ENCODE measurements around the gene ABT1. TPM values are rescaled to one million over a fixed set of nuclear protein-coding genes. Genes with fewer than 3 reads are reported as not detected.
"Not testable (repeated sequence)": the region's sequence is repeated elsewhere in the genome, so short reads cannot be mapped to it uniquely, and the experiment has no call there.

The ABT1 gene
- total RNA-seq: 10 to 100 TPM; 22.6 to 22.7 TPM

DNA sequence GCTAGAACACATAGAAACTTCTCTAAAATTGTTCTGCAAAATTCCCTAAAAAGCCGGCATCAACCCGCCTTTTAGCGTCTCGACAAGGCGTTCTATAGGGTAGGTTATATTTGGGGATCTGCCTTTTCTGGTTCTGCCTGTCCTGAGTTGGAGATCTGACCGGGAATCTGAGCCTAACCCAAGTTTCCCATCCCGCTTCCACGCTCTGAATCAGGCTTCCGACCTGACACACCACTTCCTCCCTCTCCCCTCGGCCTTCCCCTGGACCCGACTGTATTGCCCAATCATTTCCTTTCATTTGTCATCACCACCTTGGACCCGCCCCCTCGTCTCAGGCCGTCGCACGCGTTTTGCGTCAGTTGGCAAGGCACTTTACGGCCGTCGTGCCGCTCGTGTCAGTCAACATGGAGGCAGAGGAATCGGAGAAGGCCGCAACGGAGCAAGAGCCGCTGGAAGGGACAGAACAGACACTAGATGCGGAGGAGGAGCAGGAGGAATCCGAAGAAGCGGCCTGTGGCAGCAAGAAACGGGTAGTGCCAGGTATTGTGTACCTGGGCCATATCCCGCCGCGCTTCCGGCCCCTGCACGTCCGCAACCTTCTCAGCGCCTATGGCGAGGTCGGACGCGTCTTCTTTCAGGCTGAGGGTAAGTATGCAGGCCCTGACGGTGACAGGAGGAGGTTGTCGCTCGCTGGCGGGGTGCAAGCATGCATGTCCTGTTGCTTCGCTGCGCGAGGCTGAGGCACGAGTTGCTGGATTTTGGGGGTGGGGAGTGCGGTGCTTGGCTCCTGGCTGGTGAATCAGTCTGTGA is at the start of gene ABT1:
Gene ABT1 (plus strand): TSS at position 375 of the 810 bp plus-strand sequence. CDS start 30 bp downstream, at position 405.
- peaks cover 26% of the 10 kb centered on the region for H3K27me3 Mint-ChIP-seq

DNA sequence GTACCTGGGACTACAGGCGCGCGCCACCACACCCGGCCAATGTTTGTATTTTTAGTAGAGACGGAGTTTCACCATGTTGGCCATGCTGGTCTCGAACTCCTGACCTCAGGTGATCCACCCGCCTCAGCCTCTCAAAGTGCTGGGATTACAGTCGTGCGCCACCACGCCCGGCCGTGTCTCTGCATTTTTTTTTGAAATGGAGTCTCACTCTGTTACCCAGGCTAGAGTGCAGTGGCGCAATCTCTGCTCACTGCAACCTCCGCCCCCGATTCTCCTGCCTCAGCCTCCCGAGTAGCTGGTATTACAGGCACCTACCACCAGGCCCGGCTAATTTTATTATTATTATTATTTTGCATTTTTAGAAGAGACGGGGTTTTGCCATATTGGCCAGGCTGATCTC is 49.4 kb upstream of the ABT1 start:
- DNase-seq; H3K27ac Mint-ChIP-seq; intact Hi-C loops (cut with micrococcal nuclease); H3K27me3 Mint-ChIP-seq; H3K9me3 Mint-ChIP-seq; H3K4me3 Mint-ChIP-seq: not testable (repeated sequence)
- Mint-ChIP-seq H3K36me3 (peaks cover 21% of the 10 kb centered on the region), H3K4me1 (ENCODE audit: low read depth) (peaks cover 27% of the 10 kb centered on the region)
- POLR2A ChIA-PET: interaction anchor here (1.4 kb wide), 1 partner anchor 9 kb away, joined by 3 read pairs; the partner anchor contains the start of gene HMGN4
- CTCF ChIA-PET: interaction anchor here (0.7 to 1.0 kb wide), 2 partner anchors 167 to 206 kb away, joined by 3 to 5 read pairs; no protein-coding TSS in a partner anchor

More for the DNA sequence above, at the start of gene ABT1:
- Mint-ChIP-seq H3K9me3 (no peaks in the 10 kb centered on the region), H3K36me3 (peaks cover 16% of the 10 kb centered on the region), H3K4me1 (ENCODE audit: low read depth) (peaks cover 44% of the 10 kb centered on the region), H3K27ac (no peak within 1 kb of the TSS), H3K4me3 (no peak within 1 kb of the TSS)
- intact Hi-C loops (cut with micrococcal nuclease): loop anchor here (1.0 to 10.0 kb wide), 6 partner anchors 19 to 1298 kb away; partner anchors contain the start of gene HMGN4
- peak; percentile 98 for DNase-seq
- POLR2A ChIA-PET: interaction anchor here (1.3 to 1.5 kb wide), 4 partner anchors 59 to 550 kb away, joined by 3 to 9 read pairs (median 6); partner anchors contain the start of gene HMGN4
- CTCF ChIA-PET: interaction anchor here (0.8 to 6.2 kb wide), 11 partner anchors 11 to 1155 kb away, joined by 3 to 179 read pairs (median 11); partner anchors contain the start of gene HMGN4

DNA sequence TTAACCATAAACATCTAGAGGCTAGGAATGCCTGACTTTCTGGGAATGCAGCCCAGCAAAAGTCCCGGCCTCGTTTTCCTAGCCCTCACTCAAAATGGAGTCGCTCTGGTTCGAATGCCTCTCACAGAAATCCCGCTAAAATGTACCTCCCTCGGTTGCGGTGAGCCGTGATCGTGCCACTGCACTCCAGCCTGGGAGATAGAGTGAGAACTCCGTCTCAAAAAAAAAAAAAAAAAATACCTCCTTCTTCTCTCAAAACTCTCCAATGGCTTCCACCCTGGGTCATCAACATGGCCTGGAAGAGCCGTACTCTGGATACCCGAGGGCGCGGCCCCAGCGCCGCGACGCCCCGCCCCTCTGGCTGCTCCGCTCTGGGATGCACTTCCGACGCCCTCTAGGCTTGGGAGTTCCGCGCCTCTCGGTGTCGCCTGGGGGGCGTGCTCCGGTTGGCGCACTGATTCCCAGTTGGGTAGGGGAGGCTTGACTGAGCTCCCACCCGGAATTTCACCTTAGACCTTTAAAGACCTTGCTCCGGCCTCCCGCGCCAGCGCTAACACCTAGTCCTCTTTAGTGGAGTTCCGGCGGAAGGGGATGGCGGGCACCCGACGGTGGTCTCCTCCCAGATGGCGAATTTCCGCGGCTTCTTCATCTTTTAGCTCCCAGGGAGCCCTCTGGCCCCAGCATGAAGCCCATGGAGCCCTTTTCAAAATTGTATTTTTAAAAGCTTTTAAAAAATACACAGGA is 46.3 kb upstream of the ABT1 start:
- intact Hi-C loops (cut with micrococcal nuclease): loop anchor here (5.0 kb wide), 2 partner anchors 223 to 1202 kb away; no protein-coding TSS in a partner anchor

DNA sequence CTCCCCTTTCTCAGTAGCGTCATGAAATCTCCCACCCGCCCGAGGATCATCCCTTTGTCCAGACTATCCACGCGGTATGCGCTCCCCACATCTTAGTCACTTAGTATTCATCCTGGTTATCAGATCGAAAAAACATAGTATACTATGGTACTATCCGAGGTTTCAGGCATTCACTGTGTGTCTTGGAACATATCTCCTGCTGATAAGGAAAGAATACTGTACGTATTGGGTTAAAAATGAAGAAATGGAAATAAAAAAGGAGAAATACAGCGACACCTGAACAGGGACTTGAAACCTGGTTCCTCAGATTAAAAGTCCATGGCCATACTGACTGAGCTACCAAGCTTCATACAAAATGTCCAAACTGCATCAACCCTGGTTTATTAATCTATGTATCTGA is 44.5 kb upstream of the ABT1 start:
- H3K27me3 Mint-ChIP-seq: no peaks in the 10 kb centered on the region
- H3K36me3 Mint-ChIP-seq: no peaks in the 10 kb centered on the region
- ChIA-PET CTCF (interaction anchor here (1.0 to 2.1 kb wide), 2 partner anchors 15 to 210 kb away, joined by 5 to 16 read pairs; partner anchors contain the start of gene HMGN4), POLR2A (interaction anchor here (1.0 kb wide), 1 partner anchor 15 kb away, joined by 3 read pairs; no protein-coding TSS in a partner anchor)
- no peak for DNase-seq
- H3K4me1 Mint-ChIP-seq (ENCODE audit: low read depth): peaks cover 23% of the 10 kb centered on the region
- no peak overlapping the region for H3K4me3 Mint-ChIP-seq
- no peaks in the 10 kb centered on the region for H3K9me3 Mint-ChIP-seq
- no peak overlapping the region for H3K27ac Mint-ChIP-seq
- intact Hi-C loops (cut with micrococcal nuclease): loop anchor here (5.0 kb wide), 2 partner anchors 225 to 1200 kb away; no protein-coding TSS in a partner anchor

More for the DNA sequence above, 46.3 kb upstream of the ABT1 start:
- ChIA-PET CTCF (interaction anchor here (0.7 to 1.2 kb wide), 4 partner anchors 13 to 228 kb away, joined by 3 to 5 read pairs (median 3); no protein-coding TSS in a partner anchor), POLR2A (interaction anchor here (0.7 to 1.3 kb wide), 4 partner anchors 12 to 21 kb away, joined by 3 to 8 read pairs (median 3); partner anchors contain the start of gene HMGN4)
- H3K9me3 Mint-ChIP-seq: no peaks in the 10 kb centered on the region
- peak overlapping the region; percentile 88 for H3K4me3 Mint-ChIP-seq
- peak; percentile 70 for DNase-seq
- H3K4me1 Mint-ChIP-seq (ENCODE audit: low read depth): peaks cover 13% of the 10 kb centered on the region
- H3K36me3 Mint-ChIP-seq: peaks cover 7% of the 10 kb centered on the region
- H3K27ac Mint-ChIP-seq: peak overlapping the region; percentile 75
- H3K27me3 Mint-ChIP-seq: no peaks in the 10 kb centered on the region

DNA sequence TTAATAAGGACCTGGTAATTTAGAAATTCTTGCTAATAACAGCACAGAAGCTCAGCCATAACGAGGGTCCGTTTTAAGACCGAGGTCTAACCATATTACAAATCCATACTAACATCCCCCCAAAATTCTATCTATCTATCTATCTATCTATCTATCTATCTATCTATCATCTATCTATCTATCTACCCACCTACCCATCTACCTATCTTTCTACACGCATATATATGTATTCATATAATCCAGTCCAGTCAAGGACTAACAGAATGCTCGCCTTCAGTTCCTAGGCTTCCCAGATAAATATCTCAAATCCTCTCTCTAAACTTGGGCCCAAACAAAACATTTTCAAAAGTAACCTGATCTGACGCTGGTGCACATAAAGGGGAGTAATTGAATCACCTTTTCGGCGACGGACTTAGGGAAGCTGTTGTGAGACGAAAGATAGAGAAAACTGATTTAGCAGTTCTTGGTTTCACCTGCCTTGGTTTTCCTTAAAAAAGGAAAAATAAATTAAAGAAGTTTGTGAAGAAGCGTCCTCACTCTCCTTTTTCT is 44.0 kb upstream of the ABT1 start:
- no peak overlapping the region for H3K4me3 Mint-ChIP-seq
- no peaks in the 10 kb centered on the region for H3K36me3 Mint-ChIP-seq
- ChIA-PET POLR2A (interaction anchor here (1.0 kb wide), 1 partner anchor 16 kb away, joined by 3 read pairs; no protein-coding TSS in a partner anchor), CTCF (interaction anchor here (1.0 to 2.7 kb wide), 5 partner anchors 15 to 1200 kb away, joined by 3 to 21 read pairs (median 9); partner anchors contain the start of gene HMGN4)
- H3K4me1 Mint-ChIP-seq (ENCODE audit: low read depth): peaks cover 23% of the 10 kb centered on the region
- H3K9me3 Mint-ChIP-seq: no peaks in the 10 kb centered on the region
- no peaks in the 10 kb centered on the region for H3K27me3 Mint-ChIP-seq
- no peak for DNase-seq
- no peak overlapping the region for H3K27ac Mint-ChIP-seq
- intact Hi-C loops (cut with micrococcal nuclease): loop anchor here (1.0 to 5.0 kb wide), 6 partner anchors 15 to 1200 kb away; no protein-coding TSS in a partner anchor

DNA sequence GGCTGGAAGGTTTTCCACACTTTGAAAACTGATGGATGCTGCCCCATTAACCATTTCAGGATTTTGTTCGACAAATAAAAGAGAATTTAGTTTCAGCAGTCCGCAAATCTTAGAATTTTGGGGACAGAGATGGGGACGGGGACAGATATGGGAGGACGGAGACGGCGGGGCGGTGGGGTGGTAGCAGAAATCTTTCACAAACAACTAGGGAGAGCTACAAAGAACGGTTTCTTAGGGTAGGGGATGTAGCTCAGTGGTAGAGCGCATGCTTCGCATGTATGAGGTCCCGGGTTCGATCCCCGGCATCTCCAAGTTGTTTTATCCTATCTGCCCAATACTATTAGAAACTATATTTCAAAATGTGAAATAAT is 43.5 kb upstream of the ABT1 start:
- ChIA-PET POLR2A (interaction anchor here (1.0 to 1.6 kb wide), 3 partner anchors 16 to 268 kb away, joined by 3 to 4 read pairs (median 3); a partner anchor contains a TSS), CTCF (interaction anchor here (1.0 to 2.7 kb wide), 8 partner anchors 16 to 1199 kb away, joined by 3 to 21 read pairs (median 10); partner anchors contain the start of gene HMGN4)
- H3K9me3 Mint-ChIP-seq: no peaks in the 10 kb centered on the region
- no peak overlapping the region for H3K4me3 Mint-ChIP-seq
- no peaks in the 10 kb centered on the region for H3K27me3 Mint-ChIP-seq
- no peak overlapping the region for H3K27ac Mint-ChIP-seq
- H3K36me3 Mint-ChIP-seq: no peaks in the 10 kb centered on the region
- intact Hi-C loops (cut with micrococcal nuclease): loop anchor here (1.0 to 5.0 kb wide), 6 partner anchors 16 to 1199 kb away; no protein-coding TSS in a partner anchor
- DNase-seq: peak; percentile 85
- peaks cover 23% of the 10 kb centered on the region for H3K4me1 Mint-ChIP-seq (ENCODE audit: low read depth)

DNA sequence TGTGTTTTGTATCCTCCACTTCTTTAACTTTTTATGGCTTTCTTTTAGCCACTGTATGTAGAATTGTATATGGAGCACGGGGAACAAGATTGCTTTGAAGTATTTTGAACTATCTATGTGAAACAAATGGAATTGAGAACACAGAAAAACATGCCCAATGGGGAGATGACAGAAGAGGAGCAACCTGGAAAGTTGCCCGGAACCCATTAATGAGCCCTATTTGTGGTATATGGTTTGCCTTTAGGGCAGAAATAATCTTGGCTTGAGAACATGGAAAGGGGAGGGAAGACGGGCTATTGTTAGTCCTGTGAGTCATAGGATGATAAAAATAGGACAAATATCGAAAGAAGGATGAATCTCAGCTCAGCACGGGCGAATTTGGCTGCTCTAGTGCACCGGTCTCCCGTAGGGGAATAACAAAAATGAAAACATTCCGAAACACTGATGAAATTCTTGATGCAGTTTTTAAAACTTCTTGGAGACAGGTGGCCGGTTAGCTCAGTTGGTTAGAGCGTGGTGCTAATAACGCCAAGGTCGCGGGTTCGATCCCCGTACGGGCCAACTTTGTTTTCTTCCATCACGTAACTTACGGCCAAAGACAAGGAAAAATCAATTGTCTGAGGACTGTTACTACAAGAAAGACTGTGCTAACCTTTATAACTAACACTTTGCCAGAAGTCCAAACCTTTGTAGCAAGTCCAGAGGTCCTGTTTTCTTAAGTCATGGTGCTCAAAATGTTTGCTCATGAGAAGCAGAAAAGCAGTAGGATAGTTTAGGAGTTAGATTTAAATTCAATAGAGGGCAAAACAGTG is 42.9 kb upstream of the ABT1 start:
- ChIA-PET CTCF (interaction anchor here (1.0 to 2.7 kb wide), 9 partner anchors 15 to 1199 kb away, joined by 3 to 21 read pairs (median 10); partner anchors contain the start of gene HMGN4), POLR2A (interaction anchor here (1.0 to 1.6 kb wide), 4 partner anchors 16 to 396 kb away, joined by 3 to 4 read pairs (median 3); a partner anchor contains a TSS)
- Mint-ChIP-seq H3K27me3 (no peaks in the 10 kb centered on the region), H3K36me3 (no peaks in the 10 kb centered on the region), H3K9me3 (no peaks in the 10 kb centered on the region), H3K27ac (no peak overlapping the region), H3K4me3 (no peak overlapping the region), H3K4me1 (ENCODE audit: low read depth) (peaks cover 23% of the 10 kb centered on the region)
- peak; percentile 89 for DNase-seq
- intact Hi-C loops (cut with micrococcal nuclease): loop anchor here (1.0 to 5.0 kb wide), 8 partner anchors 14 to 1198 kb away; partner anchors contain the start of gene ABT1

DNA sequence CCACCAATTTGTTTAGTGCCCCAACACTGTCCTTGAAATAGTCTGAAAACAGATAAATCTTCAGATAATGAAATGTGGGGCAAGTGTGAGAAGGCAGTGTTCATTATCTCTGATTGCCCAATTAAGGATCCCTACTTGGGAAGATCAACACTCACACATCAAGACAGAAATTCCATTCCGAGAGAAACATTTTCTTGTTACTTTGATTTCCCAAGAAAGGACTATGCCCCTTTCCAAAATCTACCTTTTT is 42.4 kb upstream of the ABT1 start:
- no peak overlapping the region for H3K4me3 Mint-ChIP-seq
- H3K27ac Mint-ChIP-seq: no peak overlapping the region
- POLR2A ChIA-PET: interaction anchor here (1.0 to 1.6 kb wide), 4 partner anchors 15 to 397 kb away, joined by 3 to 4 read pairs (median 3); a partner anchor contains a TSS
- DNase-seq: no peak
- H3K27me3 Mint-ChIP-seq: no peaks in the 10 kb centered on the region
- intact Hi-C loops (cut with micrococcal nuclease): loop anchor here (1.0 to 5.0 kb wide), 4 partner anchors 14 to 1198 kb away; partner anchors contain the start of gene ABT1
- no peaks in the 10 kb centered on the region for H3K9me3 Mint-ChIP-seq
- CTCF ChIA-PET: interaction anchor here (1.8 to 2.7 kb wide), 6 partner anchors 15 to 213 kb away, joined by 8 to 21 read pairs (median 11); partner anchors contain the start of gene HMGN4
- H3K4me1 Mint-ChIP-seq (ENCODE audit: low read depth): peaks cover 23% of the 10 kb centered on the region
- H3K36me3 Mint-ChIP-seq: no peaks in the 10 kb centered on the region

DNA sequence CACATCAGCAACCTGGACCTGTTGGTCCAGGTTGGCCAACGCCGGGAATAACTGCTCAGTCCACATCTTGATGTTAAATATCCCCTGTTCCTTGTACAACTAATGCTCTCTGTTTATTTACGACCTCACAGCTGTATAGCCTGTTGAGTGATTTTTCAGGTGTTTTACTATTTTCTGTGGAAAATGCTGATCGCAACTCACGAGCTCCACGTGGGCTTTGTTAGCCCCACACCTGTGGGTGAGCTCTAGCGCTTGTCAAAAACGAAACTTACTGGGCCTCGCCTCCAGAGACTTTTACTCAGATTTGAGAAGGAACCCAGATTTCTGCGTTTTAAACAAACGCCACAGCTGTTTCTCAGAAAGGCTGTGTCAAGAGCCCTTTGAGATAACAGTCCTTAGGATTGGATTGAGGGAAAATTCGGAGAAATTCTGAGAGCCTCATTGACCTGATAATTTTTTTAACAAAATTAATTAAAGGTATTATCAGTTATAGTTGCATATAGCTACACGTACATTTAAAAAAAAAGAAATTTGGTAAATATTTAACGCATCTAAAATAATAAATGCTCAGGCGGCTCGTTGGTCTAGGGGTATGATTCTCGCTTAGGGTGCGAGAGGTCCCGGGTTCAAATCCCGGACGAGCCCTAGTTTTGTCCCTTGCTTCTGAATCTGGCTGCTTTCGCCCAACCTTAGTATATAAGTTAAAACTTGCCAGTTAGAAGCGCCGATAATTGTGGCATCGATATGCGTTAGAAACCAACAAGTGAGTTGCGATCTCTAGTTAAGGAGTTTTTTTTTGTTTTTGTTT is 41.9 kb upstream of the ABT1 start:
- POLR2A ChIA-PET: interaction anchor here (1.1 to 1.6 kb wide), 3 partner anchors 15 to 397 kb away, joined by 3 read pairs; a partner anchor contains a TSS
- Mint-ChIP-seq H3K4me1 (ENCODE audit: low read depth) (peaks cover 19% of the 10 kb centered on the region), H3K9me3 (no peaks in the 10 kb centered on the region), H3K36me3 (no peaks in the 10 kb centered on the region), H3K27me3 (no peaks in the 10 kb centered on the region), H3K4me3 (peak overlapping the region; percentile 66), H3K27ac (no peak overlapping the region)
- intact Hi-C loops (cut with micrococcal nuclease): loop anchor here (1.0 to 5.0 kb wide), 4 partner anchors 13 to 1197 kb away; partner anchors contain the start of gene ABT1
- CTCF ChIA-PET: interaction anchor here (0.8 to 2.7 kb wide), 6 partner anchors 14 to 213 kb away, joined by 3 to 21 read pairs (median 10); partner anchors contain the start of gene HMGN4
- DNase-seq: peak; percentile 74

All from activated CD4-positive, alpha-beta memory T cell treated with anti-CD3 and anti-CD28 coated beads for 36 hours (primary cell).